ENCODE measurements around the gene BCL2L12.
"Not testable (repeated sequence)": the region's sequence is repeated elsewhere in the genome, so short reads cannot be mapped to it uniquely, and the experiment has no call there.

Gene BCL2L12

GRCh38 chr19:49713236-49713845 is 47.6 kb downstream of the BCL2L12 start:
- no peak for DNase-seq (ENCODE audit: low spot score)

DNA sequence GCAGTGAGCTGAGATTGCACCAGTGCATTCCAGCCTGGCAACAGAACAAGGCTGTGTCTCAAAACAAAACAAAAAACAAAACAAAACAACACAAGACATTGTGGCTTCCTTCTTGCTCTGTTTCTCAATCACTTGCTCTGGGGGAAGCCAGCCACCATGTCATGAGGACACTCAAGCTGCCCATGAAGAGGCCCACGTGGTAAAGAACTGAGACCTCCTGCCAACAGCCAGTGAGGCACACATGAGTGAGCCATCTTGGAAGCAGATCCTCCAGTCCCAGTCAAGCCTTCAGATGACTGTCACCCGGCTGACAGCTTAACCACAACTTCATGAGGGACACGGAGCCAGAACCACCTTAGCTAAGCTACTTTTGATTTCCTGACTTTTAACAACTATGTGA is 50.4 kb downstream of the BCL2L12 start:
- no peak for DNase-seq (ENCODE audit: low spot score)

DNA sequence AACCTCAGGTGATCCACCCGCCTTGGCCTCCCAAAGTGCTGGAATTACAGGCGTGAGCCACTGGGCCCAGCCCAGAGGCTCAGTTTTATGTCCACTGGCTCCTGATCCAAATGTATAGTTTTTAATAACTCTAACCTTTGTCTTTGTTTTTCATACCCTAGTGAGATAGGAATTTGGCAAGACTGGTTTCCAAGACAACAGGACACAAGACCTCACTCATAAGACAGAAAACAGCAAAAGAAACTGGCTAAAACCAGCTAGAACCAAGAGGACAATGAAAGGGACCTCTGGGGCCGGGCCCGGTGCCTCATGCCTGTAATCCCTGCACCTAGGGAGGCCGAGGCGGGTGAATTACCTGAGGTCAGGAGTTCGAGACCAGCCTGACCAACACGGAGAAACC is 52.8 kb downstream of the BCL2L12 start:
- no peak for DNase-seq (ENCODE audit: low spot score)

DNA sequence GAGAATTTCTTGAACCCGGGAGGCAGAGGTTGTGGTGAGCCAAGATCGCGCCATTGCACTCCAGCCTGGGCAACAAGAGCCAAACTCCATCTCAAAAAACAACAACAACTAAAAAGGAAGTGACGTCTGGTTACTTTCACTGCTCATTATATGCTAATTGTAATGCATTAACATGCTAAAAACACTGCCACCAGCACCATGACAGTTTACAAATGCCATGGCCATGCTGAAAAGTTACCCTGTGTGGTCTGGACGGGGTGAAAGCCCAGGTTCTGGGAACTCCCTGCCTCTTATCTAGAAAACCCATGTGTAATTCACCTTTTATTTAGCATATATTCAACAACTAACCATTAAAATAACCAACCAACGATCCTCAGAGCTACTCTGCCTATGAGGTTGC is 53.3 kb downstream of the BCL2L12 start:
- DNase-seq (ENCODE audit: low spot score), result no peak

DNA sequence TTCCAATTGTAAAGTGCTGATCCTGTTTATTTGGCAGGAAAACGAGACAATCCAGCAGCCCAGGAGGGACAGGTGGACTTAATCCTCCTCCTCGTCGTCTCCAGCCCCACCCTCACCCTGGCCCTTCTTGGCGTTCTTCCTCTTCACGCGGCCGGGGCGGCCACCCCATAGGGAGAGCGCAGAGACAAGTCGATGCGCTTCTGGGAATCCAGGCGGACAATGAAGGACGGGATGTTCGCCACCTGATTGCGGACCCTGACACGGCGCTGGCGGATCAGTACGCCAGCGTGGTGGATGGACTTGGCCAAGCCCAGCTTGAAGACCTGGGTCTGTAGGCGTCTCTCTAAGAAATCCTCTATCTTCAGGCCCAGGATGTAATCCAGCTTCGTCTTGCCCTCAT is 53.7 kb downstream of the BCL2L12 start:
- not testable (repeated sequence) for DNase-seq (ENCODE audit: low spot score)
